HG03064 (cell line): ENCODE results near the gene TREML1.

Experiments used
- ATAC-seq: cut with Tn5 transposase; IDR thresholded peaks from one replicate; pipeline ENCODE4 v1.9.1; 2021; ENCODE audit warnings: low read depth; ENCODE audit not compliant: unreplicated experiment

Gene TREML1

GRCh38 chr6:41181566-41181965, 27.4 kb upstream of the TREML1 start:
- ATAC-seq, result no peak

- no peak for ATAC-seq
These were observed 25.0 kb upstream of the TREML1 start for GRCh38 chr6:41179163-41179562.

GRCh38 chr6:41177695-41178094, 23.5 kb upstream of the TREML1 start:
- no peak for ATAC-seq

- ATAC-seq, result no peak
These were observed 23.1 kb upstream of the TREML1 start for GRCh38 chr6:41177287-41177686.

GRCh38 chr6:41176189-41176588, 22.0 kb upstream of the TREML1 start:
- ATAC-seq, result no peak

- ATAC-seq, result no peak
These were observed 20.9 kb upstream of the TREML1 start for GRCh38 chr6:41175084-41175483.

- ATAC-seq, result no peak
These were observed 20.5 kb upstream of the TREML1 start for GRCh38 chr6:41174610-41175009.

GRCh38 chr6:41171908-41172307, 17.8 kb upstream of the TREML1 start:
- ATAC-seq, result no peak

GRCh38 chr6:41170547-41171160, 16.5 kb upstream of the TREML1 start:
- ATAC-seq, result no peak

GRCh38 chr6:41167173-41167963, 13.2 kb upstream of the TREML1 start:
- ATAC-seq, result no peak

- no peak for ATAC-seq
These were observed 10.5 kb upstream of the TREML1 start for GRCh38 chr6:41164551-41165120.

- no peak for ATAC-seq
These were observed 9.2 kb upstream of the TREML1 start for GRCh38 chr6:41163419-41163717.

- no peak for ATAC-seq
These were observed 8.7 kb upstream of the TREML1 start, which contains the start of gene TREM2 for GRCh38 chr6:41162687-41163418. Gene TREM2, minus strand, starts transcription at chr6:41163116. Its CDS starts 34 bp downstream, at chr6:41163082.

- ATAC-seq, result no peak
These were observed 7.9 kb upstream of the TREML1 start for GRCh38 chr6:41161851-41162552.

- ATAC-seq, result no peak
These were observed 7.2 kb upstream of the TREML1 start for GRCh38 chr6:41161380-41161779.

GRCh38 chr6:41160933-41161332, 6.8 kb upstream of the TREML1 start:
- ATAC-seq, result no peak

GRCh38 chr6:41159415-41160082, 5.4 kb upstream of the TREML1 start:
- ATAC-seq, result no peak

- ATAC-seq, result no peak
These were observed 3.2 kb upstream of the TREML1 start for GRCh38 chr6:41157323-41157722.

GRCh38 chr6:41156771-41157170, 2.6 kb upstream of the TREML1 start:
- ATAC-seq, result no peak

GRCh38 chr6:41156001-41156400, 1.9 kb upstream of the TREML1 start:
- ATAC-seq, result no peak
